ENCODE results near the gene PLCH2.
"Not testable (repeated sequence)": the region's sequence is repeated elsewhere in the genome, so short reads cannot be mapped to it uniquely, and the experiment has no call there.

Gene PLCH2

GRCh38 chr1:2546515-2547209 lies 70.6 kb downstream of the PLCH2 start:
- Histone ChIP-seq H3K4me1 (ENCODE audit: low read depth, poor library complexity, severe bottlenecking) (peaks cover 31% of the 10 kb centered on the region), H4K20me1 (ENCODE audit: insufficient read depth) (no peaks in the 10 kb centered on the region), H3K27me3 (ENCODE audit: insufficient read depth, low read depth) (no peaks in the 10 kb centered on the region)

GRCh38 chr1:2547210-2548067 lies 71.3 kb downstream of the PLCH2 start:
- H3K79me2 ChIP-seq (ENCODE audit: insufficient read depth, low read depth) = no peaks in the 10 kb centered on the region
- H4K20me1 ChIP-seq (ENCODE audit: insufficient read depth) = no peaks in the 10 kb centered on the region
- H3K4me1 ChIP-seq (ENCODE audit: low read depth, poor library complexity, severe bottlenecking) = peaks cover 29% of the 10 kb centered on the region
- H2AFZ ChIP-seq (ENCODE audit: low read depth) = peak overlapping the region; percentile 63
- no peak for TF ChIP-seq CTCF (conservative IDR thresholded peaks at IDR 0.05; ENCODE audit: low read depth, low read length)
- H3K27me3 ChIP-seq (ENCODE audit: insufficient read depth, low read depth) = no peaks in the 10 kb centered on the region
- peak overlapping the region; percentile 92 for H3K27ac ChIP-seq
- H3K4me3 ChIP-seq (IDR thresholded peaks at IDR 0.05; ENCODE audit: insufficient read depth, low read depth, low read length) = peak overlapping the region; percentile 54
- peak overlapping the region; percentile 76 for H3K9ac ChIP-seq
- H3K4me2 ChIP-seq = peak overlapping the region; percentile 99
- no peaks in the 10 kb centered on the region for H3K36me3 ChIP-seq (ENCODE audit: insufficient read depth)

More at GRCh38 chr1:2546515-2547209, 70.6 kb downstream of the PLCH2 start:
- Histone ChIP-seq H2AFZ (ENCODE audit: low read depth) (peak overlapping the region; percentile 63; the same call in 1 of the 2 replicates), H3K9ac (peak overlapping the region; percentile 76), H3K4me2 (peak overlapping the region; percentile 99), H3K36me3 (ENCODE audit: insufficient read depth) (no peaks in the 10 kb centered on the region), H3K79me2 (ENCODE audit: insufficient read depth, low read depth) (no peaks in the 10 kb centered on the region), H3K4me3 (IDR thresholded peaks at IDR 0.05; ENCODE audit: insufficient read depth, low read depth, low read length) (no peak overlapping the region), H3K27ac (peak overlapping the region; percentile 92)
- TF ChIP-seq CTCF (conservative IDR thresholded peaks at IDR 0.05; ENCODE audit: low read depth, low read length) = no peak

DNA sequence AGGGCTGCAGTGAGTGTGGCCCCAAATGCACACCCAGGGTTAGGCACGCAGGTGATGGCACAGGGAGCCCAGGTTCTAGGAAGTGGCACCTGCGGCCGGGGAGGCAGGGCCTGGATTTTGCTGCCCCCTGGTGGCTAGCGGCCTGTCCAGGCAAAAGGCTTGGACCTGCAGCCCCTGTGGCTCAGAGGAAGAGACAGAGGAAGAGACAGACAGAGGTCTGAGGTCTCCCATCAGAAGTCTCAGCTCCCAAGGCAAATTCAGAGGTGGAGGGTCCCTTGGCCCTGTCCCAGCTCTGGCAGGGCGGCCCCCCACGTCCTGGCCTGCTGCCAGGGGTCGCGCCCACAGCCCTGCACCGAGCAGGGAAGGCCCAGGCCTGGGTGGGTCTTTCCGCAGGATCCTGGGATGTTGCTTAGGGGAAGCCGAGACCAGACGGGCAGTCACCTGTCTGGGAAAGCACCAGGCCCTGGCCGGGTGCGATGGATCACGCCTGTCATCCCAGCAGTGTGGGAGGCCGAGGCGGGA lies 72.0 kb downstream of the PLCH2 start:
- Histone ChIP-seq H3K9ac (peak overlapping the region; percentile 76), H3K27me3 (ENCODE audit: insufficient read depth, low read depth) (no peaks in the 10 kb centered on the region), H3K36me3 (ENCODE audit: insufficient read depth) (no peaks in the 10 kb centered on the region), H3K4me3 (IDR thresholded peaks at IDR 0.05; ENCODE audit: insufficient read depth, low read depth, low read length) (peak overlapping the region; percentile 54), H3K27ac (peak overlapping the region; percentile 92), H3K79me2 (ENCODE audit: insufficient read depth, low read depth) (no peaks in the 10 kb centered on the region), H3K4me2 (peak overlapping the region; percentile 99), H2AFZ (ENCODE audit: low read depth) (peak overlapping the region; percentile 63), H4K20me1 (ENCODE audit: insufficient read depth) (no peaks in the 10 kb centered on the region), H3K4me1 (ENCODE audit: low read depth, poor library complexity, severe bottlenecking) (peaks cover 29% of the 10 kb centered on the region)
- peak; percentile 96 for TF ChIP-seq CTCF (conservative IDR thresholded peaks at IDR 0.05; ENCODE audit: low read depth, low read length)

DNA sequence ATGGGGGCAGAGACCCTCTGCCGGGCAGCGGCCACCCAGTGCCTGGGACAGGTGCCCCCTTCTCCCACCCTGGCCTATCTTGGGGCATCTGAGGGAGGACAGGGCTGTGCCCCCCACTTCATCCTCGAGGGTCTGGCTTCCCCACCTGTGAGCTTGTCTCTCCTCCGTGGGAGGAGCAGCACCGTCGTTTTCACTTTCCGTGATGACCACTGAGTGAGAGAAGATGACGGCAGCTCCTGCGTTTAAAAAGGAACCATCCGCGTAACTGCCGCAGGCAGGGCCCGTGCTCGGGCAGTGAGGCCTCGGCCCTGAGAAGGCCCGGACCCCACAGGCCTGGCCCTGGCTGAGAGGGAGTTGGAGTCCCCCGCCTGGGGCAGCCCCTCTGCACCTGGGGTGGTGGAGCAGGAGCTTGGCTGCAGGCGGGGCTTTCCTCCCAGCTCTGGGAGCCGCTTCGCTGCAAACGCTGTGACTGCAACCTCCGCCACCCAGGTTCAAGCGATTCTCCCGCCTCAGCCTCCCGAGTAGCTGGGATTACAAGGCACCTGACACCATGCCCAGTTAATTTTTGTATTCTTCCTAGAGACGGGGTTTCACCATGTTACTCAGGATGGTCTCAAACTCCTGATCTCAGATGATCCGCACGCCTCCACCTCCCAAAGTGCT lies 73.4 kb downstream of the PLCH2 start:
- H3K4me2 ChIP-seq = peak overlapping the region; percentile 99
- H3K27me3 ChIP-seq (ENCODE audit: insufficient read depth, low read depth); H3K4me3 ChIP-seq (IDR thresholded peaks at IDR 0.05; ENCODE audit: insufficient read depth, low read depth, low read length); H4K20me1 ChIP-seq (ENCODE audit: insufficient read depth); H3K79me2 ChIP-seq (ENCODE audit: insufficient read depth, low read depth); H3K36me3 ChIP-seq (ENCODE audit: insufficient read depth): not testable (repeated sequence)
- peak overlapping the region; percentile 76; the same call in 1 of the 2 replicates for H3K9ac ChIP-seq
- H3K4me1 ChIP-seq (ENCODE audit: low read depth, poor library complexity, severe bottlenecking) = peaks cover 29% of the 10 kb centered on the region
- peak overlapping the region; percentile 92 for H3K27ac ChIP-seq
- peak overlapping the region; percentile 63 for H2AFZ ChIP-seq (ENCODE audit: low read depth)

- not testable (repeated sequence) for H3K27ac ChIP-seq; H2AFZ ChIP-seq (ENCODE audit: low read depth); H3K4me2 ChIP-seq; H3K36me3 ChIP-seq (ENCODE audit: insufficient read depth); H4K20me1 ChIP-seq (ENCODE audit: insufficient read depth); H3K27me3 ChIP-seq (ENCODE audit: insufficient read depth, low read depth); H3K4me3 ChIP-seq (IDR thresholded peaks at IDR 0.05; ENCODE audit: insufficient read depth, low read depth, low read length); H3K79me2 ChIP-seq (ENCODE audit: insufficient read depth, low read depth); H3K9ac ChIP-seq
- peaks cover 34% of the 10 kb centered on the region for H3K4me1 ChIP-seq (ENCODE audit: low read depth, poor library complexity, severe bottlenecking)
Measured at GRCh38 chr1:2550309-2550861, 74.3 kb downstream of the PLCH2 start.

DNA sequence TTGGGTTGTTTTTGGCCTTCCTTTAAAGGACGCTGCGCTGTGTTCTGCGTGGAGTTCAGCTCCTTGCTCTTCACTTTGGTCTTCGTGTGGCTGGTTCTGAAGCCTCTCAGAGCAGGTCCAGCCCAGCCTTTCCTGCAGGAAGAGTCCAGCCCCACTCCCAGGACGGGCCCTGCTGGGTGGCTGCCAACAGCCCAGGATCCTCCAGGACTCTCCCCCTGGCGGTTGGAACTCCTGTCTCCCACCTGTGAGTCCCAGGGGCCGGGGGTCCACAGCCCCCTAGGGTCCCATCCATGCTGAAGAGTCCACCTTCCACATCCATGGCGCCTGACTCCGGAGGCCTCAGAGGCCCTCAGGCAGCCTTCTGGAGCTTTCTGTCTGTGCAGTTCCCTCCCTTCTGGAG lies 75.5 kb downstream of the PLCH2 start:
- not testable (repeated sequence) for H3K9ac ChIP-seq; H3K36me3 ChIP-seq (ENCODE audit: insufficient read depth); H3K4me3 ChIP-seq (IDR thresholded peaks at IDR 0.05; ENCODE audit: insufficient read depth, low read depth, low read length); H3K27ac ChIP-seq; H4K20me1 ChIP-seq (ENCODE audit: insufficient read depth); H2AFZ ChIP-seq (ENCODE audit: low read depth); H3K79me2 ChIP-seq (ENCODE audit: insufficient read depth, low read depth); H3K4me2 ChIP-seq; H3K27me3 ChIP-seq (ENCODE audit: insufficient read depth, low read depth)
- peaks cover 33% of the 10 kb centered on the region for H3K4me1 ChIP-seq (ENCODE audit: low read depth, poor library complexity, severe bottlenecking)

Data from KMS-11 (cell line).